H1 (cell line): ENCODE measurements around the gene PLEK2. TPM values are rescaled to one million over a fixed set of nuclear protein-coding genes. Genes with fewer than 3 reads are reported as not detected.

Source experiments
- CTCF ChIA-PET: fragments of 300-600 bp; sonication (Branson Sonifier 250); formaldehyde crosslinking; loops from one replicate; lab custom pipeline; 2021; ENCODE audit not compliant: partially characterized antibody; lab: Charles Lee
- POLR2A ChIA-PET: fragments of 300-600 bp; sonication (Branson Sonifier 250); formaldehyde crosslinking; loops from one replicate; lab custom pipeline; 2021; ENCODE audit warnings: inconsistent platforms; ENCODE audit not compliant: partially characterized antibody; lab: Charles Lee
- DNase-seq, 2 experiments: peaks; one replicate each; pipeline versions ENCODE4 v3.0.0 to v3.0.0-alpha.2; 2010 to 2022; ENCODE audit warnings: low spot score in 2 of 2, low read depth in 1 of 2, mixed read lengths in 1 of 2
- FAIRE-seq: peaks from 2 replicates; lab custom pipeline; 2011; peaks lifted over from hg19 to GRCh38; lab: Jason Lieb, UNC
- H2AFZ ChIP-seq: 2 replicates; pipeline ENCODE4 v1.8.1; 2012; ENCODE audit warnings: low read length, inconsistent platforms
- H2AK5ac ChIP-seq: 2 replicates; pipeline ENCODE4 v1.6.1; 2013; ENCODE audit warnings: low read depth, low read length
- H2BK120ac ChIP-seq: replicated peaks from 2 replicates; pipeline ENCODE3; 2013; ENCODE audit warnings: low read depth, low read length, inconsistent platforms
- H2BK12ac ChIP-seq: 2 replicates; pipeline ENCODE4 v1.6.1; 2013; ENCODE audit warnings: low read depth, low read length
- H2BK15ac ChIP-seq: 2 replicates; pipeline ENCODE4 v1.6.1; 2013; ENCODE audit warnings: low read length
- H2BK20ac ChIP-seq: 2 replicates; pipeline ENCODE4 v1.6.1; 2013; ENCODE audit warnings: low read length
- H2BK5ac ChIP-seq: 2 replicates; pipeline ENCODE4 v1.6.1; 2013; ENCODE audit warnings: low read depth, low read length
- H3K14ac ChIP-seq: 2 replicates; pipeline ENCODE4 v1.6.1; 2013; ENCODE audit warnings: inconsistent platforms; ENCODE audit not compliant: insufficient read length
- H3K18ac ChIP-seq: 2 replicates; pipeline ENCODE4 v1.6.1; 2013; ENCODE audit warnings: low read length; ENCODE audit errors: extremely low read depth
- H3K23ac ChIP-seq: 2 replicates; pipeline ENCODE4 v1.6.1; 2013; ENCODE audit warnings: inconsistent platforms; ENCODE audit not compliant: insufficient read length
- H3K23me2 ChIP-seq: 2 replicates; pipeline ENCODE4 v1.6.1; 2013; ENCODE audit warnings: low read depth, low read length
- H3K27ac ChIP-seq: 2 replicates; pipeline ENCODE4 v1.6.1; 2011; ENCODE audit warnings: low read depth, low read length, inconsistent platforms
- H3K27me3 ChIP-seq, 4 experiments: replicated peaks in 1 of 4; 1 replicate in 1 of 4; 2 replicates in 3 of 4; pipeline versions ENCODE4 v1.6.1 to v1.8.1; 2011 to 2013; ENCODE audit warnings: low read length in 3 of 4, mild to moderate bottlenecking in 3 of 4, inconsistent platforms in 2 of 4, mixed read lengths in 2 of 4, moderate library complexity in 1 of 4; ENCODE audit not compliant: control insufficient read depth in 3 of 4, insufficient read depth in 3 of 4; ENCODE audit errors: extremely low read depth in 1 of 4
- H3K36me3 ChIP-seq, 4 experiments: 2 replicates each; pipeline versions ENCODE4 v1.6.1 to v1.8.1; 2011 to 2013; ENCODE audit warnings: mild to moderate bottlenecking in 4 of 4, low read length in 3 of 4, moderate library complexity in 2 of 4, control low read depth in 1 of 4, inconsistent platforms in 1 of 4; ENCODE audit not compliant: insufficient read depth in 4 of 4, control insufficient read depth in 2 of 4
- H3K4ac ChIP-seq: replicated peaks from 2 replicates; pipeline ENCODE3; 2013; ENCODE audit warnings: low read length, low read depth, mixed read lengths, inconsistent platforms; ENCODE audit not compliant: insufficient read length
- H3K4me1 ChIP-seq, 4 experiments: replicated peaks in 1 of 4; 1 replicate in 1 of 4; 2 replicates in 3 of 4; pipeline versions ENCODE4 v1.6.1 to v1.8.1; 2011 to 2013; ENCODE audit warnings: low read length in 3 of 4, inconsistent platforms in 2 of 4, mixed read lengths in 1 of 4; ENCODE audit not compliant: insufficient read depth in 4 of 4, control insufficient read depth in 3 of 4
- H3K4me2 ChIP-seq, 2 experiments: 2 replicates each; pipeline versions ENCODE4 v1.6.1 to v1.8.1; 2011 to 2013; ENCODE audit warnings: low read depth in 2 of 2, low read length in 2 of 2, control low read depth in 1 of 2, inconsistent platforms in 1 of 2, mild to moderate bottlenecking in 1 of 2; ENCODE audit not compliant: insufficient read depth in 1 of 2
- H3K4me3 ChIP-seq, 4 experiments: fragments of 200-600, 300-600 bp in 1 of 4; sonication (generic), shearing (Covaris generic), sonication (Bioruptor Twin) in 1 of 4; 2 replicates each; pipeline versions ENCODE4 v1.5.1 to v1.8.1; 2011 to 2016; ENCODE audit warnings: low read length in 4 of 4, low read depth in 3 of 4, control low read depth in 2 of 4, inconsistent platforms in 2 of 4, mild to moderate bottlenecking in 2 of 4, mixed read lengths in 1 of 4, moderate library complexity in 1 of 4; ENCODE audit not compliant: insufficient read depth in 2 of 4; ENCODE audit errors: extremely low read depth in 1 of 4
- H3K56ac ChIP-seq: replicated peaks from 2 replicates; pipeline ENCODE3; 2013; ENCODE audit warnings: low read depth, mild to moderate bottlenecking, mixed read lengths, low read length, inconsistent platforms; ENCODE audit not compliant: insufficient read length
- H3K79me1 ChIP-seq: 2 replicates; pipeline ENCODE4 v1.6.1; 2013; ENCODE audit warnings: low read depth, low read length, control low read depth
- H3K79me2 ChIP-seq, 2 experiments: 2 replicates each; pipeline versions ENCODE4 v1.6.1 to v1.8.1; 2012 to 2013; ENCODE audit warnings: low read length in 2 of 2, mild to moderate bottlenecking in 2 of 2, inconsistent platforms in 1 of 2; ENCODE audit not compliant: insufficient read depth in 2 of 2, control insufficient read depth in 1 of 2
- H3K9ac ChIP-seq, 4 experiments: replicated peaks in 1 of 4; 1 replicate in 1 of 4; 2 replicates in 3 of 4; pipeline versions ENCODE4 v1.6.1 to v1.8.1; 2011 to 2013; ENCODE audit warnings: low read depth in 3 of 4, low read length in 3 of 4, control low read depth in 2 of 4, mild to moderate bottlenecking in 2 of 4, moderate library complexity in 2 of 4, inconsistent platforms in 1 of 4; ENCODE audit errors: extremely low read depth in 1 of 4
- H3K9me3 ChIP-seq, 2 experiments: 2 replicates each; pipeline versions ENCODE4 v1.6.1 to v1.8.1; 2012 to 2013; ENCODE audit warnings: mild to moderate bottlenecking in 2 of 2, moderate library complexity in 2 of 2, control low read depth in 1 of 2, inconsistent platforms in 1 of 2, low read depth in 1 of 2, low read length in 1 of 2, mixed read lengths in 1 of 2; ENCODE audit not compliant: insufficient read depth in 2 of 2
- H4K20me1 ChIP-seq, 2 experiments: replicated peaks in 1 of 2; 2 replicates each; pipeline versions ENCODE3 to v1.8.1; 2011 to 2013; ENCODE audit warnings: inconsistent platforms in 2 of 2, low read length in 2 of 2, mild to moderate bottlenecking in 1 of 2; ENCODE audit not compliant: insufficient read depth in 2 of 2, control insufficient read depth in 1 of 2
- H4K5ac ChIP-seq: 2 replicates; pipeline ENCODE4 v1.6.1; 2013; ENCODE audit warnings: low read length, low read depth, mixed read lengths, inconsistent platforms; ENCODE audit not compliant: insufficient read length
- H4K8ac ChIP-seq: 2 replicates; pipeline ENCODE4 v1.8.0; 2013; ENCODE audit warnings: mild to moderate bottlenecking, moderate library complexity, low read length, inconsistent platforms; ENCODE audit not compliant: insufficient read depth; ENCODE audit errors: extremely low read depth
- H4K91ac ChIP-seq: replicated peaks from 2 replicates; pipeline ENCODE3; 2013; ENCODE audit warnings: low read length, mixed read lengths, inconsistent platforms; ENCODE audit not compliant: insufficient read length
- KDM1A ChIP-seq: fragments of 200-600, 300-600 bp; sonication (generic); IDR thresholded peaks from 2 replicates; pipeline ENCODE4 v1.7.1; 2016; ENCODE audit warnings: mild to moderate bottlenecking, low read length, borderline replicate concordance
- KDM4A ChIP-seq: IDR thresholded peaks from one replicate; pipeline ENCODE4 v1.7.1; 2012; ENCODE audit warnings: low read depth, mild to moderate bottlenecking, moderate library complexity, low read length, inconsistent platforms; ENCODE audit not compliant: severe bottlenecking
- PHF8 ChIP-seq: fragments of 200-600 bp; sonication (generic); conservative IDR thresholded peaks from 2 replicates; pipeline ENCODE4 v1.7.1; 2012; ENCODE audit warnings: low read depth, mild to moderate bottlenecking, inconsistent platforms, low read length, moderate library complexity
- POLR2AphosphoS5 ChIP-seq: IDR thresholded peaks from 2 replicates; pipeline ENCODE4 v1.6.1; 2011; ENCODE audit warnings: low read depth, low read length
- RFX5 ChIP-seq: IDR thresholded peaks from 2 replicates; pipeline ENCODE4 v1.6.1; 2011; ENCODE audit warnings: low read depth, low read length, improper control_type of control experiment, borderline replicate concordance
- SAP30 ChIP-seq: fragments of 300-600 bp; sonication (generic); IDR thresholded peaks from 2 replicates; pipeline ENCODE4 v1.7.1; 2012; ENCODE audit warnings: low read length, moderate library complexity, mild to moderate bottlenecking, inconsistent platforms; ENCODE audit not compliant: insufficient read depth, insufficient replicate concordance
- TBP ChIP-seq: IDR thresholded peaks from 2 replicates; pipeline ENCODE4 v1.6.1; 2011; ENCODE audit warnings: low read depth, low read length, improper control_type of control experiment
- WGBS, 2 experiments: shearing (Covaris generic) in 1 of 2; methylation state at CpG; one replicate each; pipeline versions ENCODE4 v1.1.6 to v1.1.7; 2013 to 2015; ENCODE audit warnings: low lambda C conversion rate in 2 of 2, mixed read lengths in 2 of 2, inconsistent platforms in 1 of 2, low coverage in 1 of 2, missing lambda C conversion rate in 1 of 2; ENCODE audit not compliant: insufficient replicate concordance in 2 of 2, insufficient coverage in 1 of 2, insufficient read length in 1 of 2; ENCODE audit errors: extremely low coverage in 1 of 2, missing lambda C conversion rate in 1 of 2; 5-methylcytosine and 5-hydroxymethylcytosine counted together
- polyA plus RNA-seq, 7 experiments: library from polyadenylated mRNA; depleted of rRNA in 3 of 7; stranded (reverse) in 5 of 7; unstranded in 2 of 7; fragments of >200 nt in 5 of 7; fragments of 200-250 nt in 2 of 7; gene quantifications; 1 replicate in 5 of 7; 2 replicates in 1 of 7; 4 replicates in 1 of 7; pipeline versions ENCODE4 v1.2.1 to v1.2.3, GENCODE V29; 2011 to 2013; ENCODE audit warnings: missing spikeins in 2 of 7, mixed read lengths in 2 of 7
- total RNA-seq: library from RNA; stranded (reverse); fragmentation: NEBNext Ultra II Directional; extraction: Animal tissue kit (Norgen Biotek cat#: 25700); gene quantifications from 2 replicates; pipeline ENCODE4 v1.2.1, GENCODE V29; 2021
- TF ChIP-seq, protein P1 (sequence below): IDR thresholded peaks from 2 replicates; pipeline ENCODE4 v1.6.1; 2011; ENCODE audit warnings: low read length, improper control_type of control experiment
- TF ChIP-seq, protein P2 (sequence below): IDR thresholded peaks from 2 replicates; pipeline ENCODE4 v1.6.1; 2012; ENCODE audit warnings: low read length, inconsistent platforms
- TF ChIP-seq, protein P3 (sequence below): IDR thresholded peaks from 2 replicates; pipeline ENCODE4 v1.6.1; 2011; ENCODE audit warnings: low read depth, mild to moderate bottlenecking, low read length; ENCODE audit not compliant: insufficient read depth

PLEK2 gene
- total and polyA plus RNA-seq, 2 of the 8 experiments (the other 6 are each of a cell fraction or from before 2014, with no cell fraction given), result 0.41 to 2.1 TPM

DNA sequence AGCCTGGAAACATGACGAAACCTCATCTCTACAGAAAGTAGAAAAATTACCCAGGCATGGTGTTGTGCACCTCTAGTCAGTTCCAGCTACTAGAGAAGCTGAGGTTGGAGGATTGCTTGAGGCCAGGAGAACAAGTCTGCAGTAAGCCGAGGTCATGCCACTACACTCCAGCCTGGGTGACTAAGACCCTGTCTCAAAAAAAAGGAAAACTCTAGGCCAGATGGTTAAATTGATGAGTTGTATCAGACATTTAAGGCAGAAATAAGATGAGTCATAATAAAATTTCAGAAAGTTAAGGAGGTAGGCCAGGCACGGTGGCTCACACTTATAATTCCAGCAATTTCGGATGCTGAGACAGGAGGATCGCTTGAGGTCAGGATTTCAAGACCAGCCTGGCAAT, 41.1 kb downstream of the PLEK2 start:
- no peak for FAIRE-seq
- no peak overlapping the region for H4K8ac ChIP-seq
- DNase-seq, result no peak
- TF ChIP-seq KDM4A, result no peak
- TF ChIP-seq TBP, result no peak
- TF ChIP-seq PHF8, result no peak
- TF ChIP-seq, protein P1, sequence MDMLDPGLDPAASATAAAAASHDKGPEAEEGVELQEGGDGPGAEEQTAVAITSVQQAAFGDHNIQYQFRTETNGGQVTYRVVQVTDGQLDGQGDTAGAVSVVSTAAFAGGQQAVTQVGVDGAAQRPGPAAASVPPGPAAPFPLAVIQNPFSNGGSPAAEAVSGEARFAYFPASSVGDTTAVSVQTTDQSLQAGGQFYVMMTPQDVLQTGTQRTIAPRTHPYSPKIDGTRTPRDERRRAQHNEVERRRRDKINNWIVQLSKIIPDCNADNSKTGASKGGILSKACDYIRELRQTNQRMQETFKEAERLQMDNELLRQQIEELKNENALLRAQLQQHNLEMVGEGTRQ, result no peak
- TF ChIP-seq POLR2AphosphoS5, result no peak
- no peak for TF ChIP-seq SAP30
- TF ChIP-seq, protein P2, sequence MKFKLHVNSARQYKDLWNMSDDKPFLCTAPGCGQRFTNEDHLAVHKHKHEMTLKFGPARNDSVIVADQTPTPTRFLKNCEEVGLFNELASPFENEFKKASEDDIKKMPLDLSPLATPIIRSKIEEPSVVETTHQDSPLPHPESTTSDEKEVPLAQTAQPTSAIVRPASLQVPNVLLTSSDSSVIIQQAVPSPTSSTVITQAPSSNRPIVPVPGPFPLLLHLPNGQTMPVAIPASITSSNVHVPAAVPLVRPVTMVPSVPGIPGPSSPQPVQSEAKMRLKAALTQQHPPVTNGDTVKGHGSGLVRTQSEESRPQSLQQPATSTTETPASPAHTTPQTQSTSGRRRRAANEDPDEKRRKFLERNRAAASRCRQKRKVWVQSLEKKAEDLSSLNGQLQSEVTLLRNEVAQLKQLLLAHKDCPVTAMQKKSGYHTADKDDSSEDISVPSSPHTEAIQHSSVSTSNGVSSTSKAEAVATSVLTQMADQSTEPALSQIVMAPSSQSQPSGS, result no peak
- no peak for TF ChIP-seq KDM1A
- TF ChIP-seq, protein P3, sequence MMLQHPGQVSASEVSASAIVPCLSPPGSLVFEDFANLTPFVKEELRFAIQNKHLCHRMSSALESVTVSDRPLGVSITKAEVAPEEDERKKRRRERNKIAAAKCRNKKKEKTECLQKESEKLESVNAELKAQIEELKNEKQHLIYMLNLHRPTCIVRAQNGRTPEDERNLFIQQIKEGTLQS, result no peak
- TF ChIP-seq RFX5, result no peak

More for the DNA sequence above, 41.1 kb downstream of the PLEK2 start:
- no peaks in the 10 kb centered on the region for H3K9me3 ChIP-seq
- H3K4me2 ChIP-seq, result no peak overlapping the region
- ChIA-PET CTCF (interaction anchor here (0.7 to 1.5 kb wide), 3 partner anchors 11 to 201 kb away, joined by 3 to 5 read pairs (median 3); partner anchors contain the start of gene ATP6V1D), POLR2A (interaction anchor here (0.7 to 1.2 kb wide), 2 partner anchors 11 to 55 kb away, joined by 3 read pairs; partner anchors contain the start of gene ATP6V1D)
- H2AK5ac ChIP-seq, result no peak overlapping the region
- 82% methylated on average over 5 of the region's 5 CpGs; no CpG with 5 or more reads in 1 of the 2 experiments for WGBS, 2 experiments
- H3K4ac ChIP-seq, result no peak overlapping the region
- H3K79me2 ChIP-seq, result peaks cover 0 to 15% of the 10 kb centered on the region in 2 experiments; a peak in 2 of 4 replicates
- no peak overlapping the region for H3K4me3 ChIP-seq
- H2BK12ac ChIP-seq, result no peak overlapping the region
- H3K9ac ChIP-seq, result no peak overlapping the region
- H2BK15ac ChIP-seq, result no peak overlapping the region
- H3K23me2 ChIP-seq, result no peaks in the 10 kb centered on the region
- no peak overlapping the region for H3K27ac ChIP-seq
- no peak overlapping the region for H4K91ac ChIP-seq
- no peak overlapping the region for H2BK20ac ChIP-seq
- peaks cover 0 to 5% of the 10 kb centered on the region in 2 experiments for H4K20me1 ChIP-seq
- peaks cover 15 to 76% (median 41%) of the 10 kb centered on the region in 4 experiments for H3K36me3 ChIP-seq
- no peak overlapping the region for H2AFZ ChIP-seq
- no peak overlapping the region for H3K14ac ChIP-seq
- no peak overlapping the region for H2BK120ac ChIP-seq
- no peak overlapping the region for H3K18ac ChIP-seq
- H3K56ac ChIP-seq, result no peak overlapping the region
- no peak overlapping the region for H3K23ac ChIP-seq
- no peak overlapping the region for H4K5ac ChIP-seq
- H3K79me1 ChIP-seq, result no peaks in the 10 kb centered on the region; the same call in 1 of the 2 replicates
- H3K27me3 ChIP-seq, result no peaks in the 10 kb centered on the region
- no peak overlapping the region for H2BK5ac ChIP-seq
- H3K4me1 ChIP-seq, result no peaks in the 10 kb centered on the region
